Mesodermal cell (in vitro differentiated cells): ENCODE measurements around the gene ATXN7L1.

Experiments
- H3K27ac ChIP-seq: 2 replicates; pipeline ENCODE4 v1.7.0; 2013; ENCODE audit warnings: mild to moderate bottlenecking, low read depth, low read length, moderate library complexity; ENCODE audit not compliant: severe bottlenecking
- H3K36me3 ChIP-seq: 2 replicates; pipeline ENCODE4 v1.7.1; 2013; ENCODE audit warnings: mild to moderate bottlenecking, low read length, moderate library complexity; ENCODE audit not compliant: control insufficient read depth, insufficient read depth
- H3K4me1 ChIP-seq: one replicate; pipeline ENCODE4 v1.7.1; 2013; ENCODE audit warnings: mild to moderate bottlenecking, low read length; ENCODE audit not compliant: insufficient read depth, control insufficient read depth, poor library complexity, severe bottlenecking
- H3K4me3 ChIP-seq: 2 replicates; pipeline ENCODE4 v1.7.0; 2013; ENCODE audit warnings: low read length, control low read depth, mild to moderate bottlenecking; ENCODE audit not compliant: insufficient read depth, poor library complexity, severe bottlenecking; ENCODE audit errors: extremely low read depth
- H3K9me3 ChIP-seq: 2 replicates; pipeline ENCODE4 v1.7.1; 2013; ENCODE audit warnings: mild to moderate bottlenecking, low read length, moderate library complexity; ENCODE audit not compliant: control insufficient read depth
- WGBS, 2 experiments: methylation state at CpG; one replicate each; pipeline ENCODE4 v1.1.5; 2013; ENCODE audit warnings: missing lambda C conversion rate in 2 of 2; ENCODE audit not compliant: insufficient coverage in 2 of 2; 5-methylcytosine and 5-hydroxymethylcytosine counted together

The ATXN7L1 gene

DNA sequence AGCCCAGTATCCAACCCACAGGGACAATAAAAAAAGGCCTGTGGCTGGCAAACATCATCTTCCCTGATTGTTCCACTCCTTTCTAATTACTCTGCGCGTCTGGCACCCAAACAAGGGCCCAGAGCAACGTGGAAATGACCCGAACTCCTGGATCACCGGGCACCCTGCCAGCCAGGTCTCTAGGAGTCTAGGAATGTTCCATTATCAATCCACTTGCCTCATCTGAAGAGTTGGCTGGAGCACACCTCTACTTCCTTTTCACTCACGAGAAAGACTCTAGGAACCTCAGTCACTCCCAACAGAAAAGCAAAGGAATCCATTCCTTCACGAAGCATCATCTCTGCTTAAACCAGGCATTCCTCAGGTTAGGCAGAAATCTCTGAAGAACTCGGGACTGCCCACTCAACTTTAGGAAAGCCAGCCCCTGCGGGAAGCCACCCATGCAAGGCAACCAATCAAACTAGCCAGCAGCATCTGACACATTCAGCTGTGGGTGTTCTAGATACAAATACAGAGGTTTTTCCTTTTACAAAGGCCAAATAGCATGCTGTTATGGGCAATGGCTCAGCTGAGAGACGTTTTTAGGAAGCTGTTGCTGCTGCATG lies 37.7 kb downstream of the ATXN7L1 start:
- H3K27ac ChIP-seq, result peak overlapping the region; percentile 49
- H3K36me3 ChIP-seq, result peaks cover 9% of the 10 kb centered on the region
- H3K4me1 ChIP-seq, result peaks cover 10% of the 10 kb centered on the region
- WGBS, 2 experiments, result 59 to 82% methylated on average over 8 to 10 of the region's 10 CpGs
- H3K9me3 ChIP-seq, result no peaks in the 10 kb centered on the region
- no peak overlapping the region for H3K4me3 ChIP-seq

DNA sequence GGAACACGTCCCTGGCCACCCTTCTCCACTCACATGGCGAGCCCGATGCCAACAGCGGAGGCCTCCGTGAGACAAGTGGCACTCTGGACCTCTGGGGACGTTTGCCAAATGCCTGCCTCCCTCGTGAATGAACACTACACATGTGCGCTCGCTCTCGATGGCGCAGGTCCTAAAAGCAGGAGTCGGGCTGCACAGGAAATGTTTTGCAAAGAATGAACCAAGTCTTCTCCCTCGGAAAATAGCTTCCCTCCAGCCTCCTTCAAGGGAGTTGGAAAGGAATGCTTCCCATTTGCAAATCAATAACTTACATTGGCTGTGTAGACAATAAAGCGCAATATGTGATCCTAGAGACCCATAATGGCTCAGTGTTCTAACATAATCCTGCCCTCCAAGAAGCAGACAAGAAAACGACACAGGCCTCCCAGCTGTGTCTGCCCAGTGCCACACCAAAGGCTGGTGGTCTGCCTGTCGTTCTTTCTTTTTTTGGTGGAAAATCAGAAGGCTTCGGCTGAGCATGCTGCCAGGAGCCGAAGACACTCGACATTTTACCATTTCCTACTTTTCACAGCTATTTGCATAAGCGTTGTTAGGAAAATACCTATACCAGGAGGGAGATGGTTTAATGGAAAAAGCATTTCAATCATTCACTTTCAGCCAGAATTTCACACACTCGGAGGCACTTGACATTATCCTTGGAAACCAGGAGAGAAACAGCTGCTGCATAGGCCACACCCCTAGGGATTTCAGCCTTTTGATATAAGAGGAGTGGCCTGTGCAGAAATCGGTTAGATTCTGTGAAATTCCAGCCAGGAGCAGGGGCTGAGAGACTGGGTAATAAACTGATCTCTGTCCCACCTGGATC lies 38.4 kb downstream of the ATXN7L1 start:
- Histone ChIP-seq H3K36me3 (peaks cover 6% of the 10 kb centered on the region), H3K4me1 (peaks cover 12% of the 10 kb centered on the region), H3K27ac (peak overlapping the region; percentile 49), H3K9me3 (no peaks in the 10 kb centered on the region), H3K4me3 (no peak overlapping the region)
- 60 to 74% methylated on average over 15 of the region's 22 CpGs for WGBS, 2 experiments

- peaks cover 38% of the 10 kb centered on the region for H3K4me1 ChIP-seq
- H3K4me3 ChIP-seq, result no peak overlapping the region
- H3K36me3 ChIP-seq, result no peaks in the 10 kb centered on the region
- no peak overlapping the region for H3K27ac ChIP-seq
- WGBS, 2 experiments, result 100% methylated on average over 4 of the region's 4 CpGs; no CpG with 5 or more reads in 1 of the 2 experiments
- H3K9me3 ChIP-seq, result no peaks in the 10 kb centered on the region
Measured at GRCh38 chr7:105835441-105835840, 41.0 kb downstream of the ATXN7L1 start.

DNA sequence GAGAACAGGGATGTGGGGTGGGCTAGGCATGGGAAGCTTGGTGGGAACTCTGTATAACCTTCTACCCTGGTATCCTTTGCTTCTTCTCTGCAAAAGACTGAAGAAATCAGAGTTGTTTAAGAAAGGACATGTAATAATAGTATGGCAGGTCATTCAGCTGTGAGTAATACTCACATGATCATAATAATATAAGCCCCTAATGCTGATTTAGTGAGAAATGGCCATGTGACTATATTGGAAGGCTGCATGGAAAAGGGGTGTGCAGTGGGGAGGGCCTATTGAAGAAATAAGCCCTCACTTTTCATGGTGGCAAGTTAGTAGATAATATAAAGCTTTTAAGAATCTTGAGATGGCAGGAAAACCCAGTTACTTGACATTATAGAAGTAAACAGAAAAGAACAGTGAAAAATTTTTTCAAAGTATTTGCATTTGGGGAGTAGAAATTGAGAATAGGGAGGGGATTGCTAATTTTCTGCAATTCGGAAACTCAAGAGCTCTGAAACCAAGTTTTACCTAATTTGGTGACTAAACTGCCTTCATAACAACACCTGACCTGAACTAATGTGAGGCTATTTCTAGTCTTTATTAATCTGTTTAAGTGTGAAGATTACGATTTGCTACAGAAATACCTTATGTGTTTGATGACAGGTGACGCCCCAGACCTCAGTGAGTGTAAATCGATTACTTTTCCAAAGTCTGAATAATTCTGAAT lies 44.4 kb downstream of the ATXN7L1 start:
- peaks cover 7% of the 10 kb centered on the region for H3K36me3 ChIP-seq
- H3K9me3 ChIP-seq, result no peaks in the 10 kb centered on the region
- WGBS, 2 experiments, result 94 to 100% methylated on average over 2 of the region's 4 CpGs
- no peak overlapping the region for H3K4me3 ChIP-seq
- no peak overlapping the region for H3K27ac ChIP-seq
- peaks cover 38% of the 10 kb centered on the region for H3K4me1 ChIP-seq

- Histone ChIP-seq H3K4me1 (peaks cover 38% of the 10 kb centered on the region), H3K36me3 (peaks cover 7% of the 10 kb centered on the region), H3K27ac (peak overlapping the region; percentile 97), H3K4me3 (no peak overlapping the region), H3K9me3 (no peaks in the 10 kb centered on the region)
- WGBS, 2 experiments, result 100% methylated on average over 1 of the region's 3 CpGs; no CpG with 5 or more reads in 1 of the 2 experiments
Measured at GRCh38 chr7:105831302-105831620, 45.1 kb downstream of the ATXN7L1 start.

- Histone ChIP-seq H3K4me1 (peaks cover 41% of the 10 kb centered on the region), H3K36me3 (peaks cover 7% of the 10 kb centered on the region), H3K9me3 (no peaks in the 10 kb centered on the region), H3K27ac (peak overlapping the region; percentile 97), H3K4me3 (no peak overlapping the region)
- WGBS, 2 experiments, result 67 to 100% methylated on average over 1 to 3 of the region's 6 CpGs
Measured at GRCh38 chr7:105830405-105831301, 45.7 kb downstream of the ATXN7L1 start.

GRCh38 chr7:105829681-105830322 lies 46.6 kb downstream of the ATXN7L1 start:
- Histone ChIP-seq H3K9me3 (no peaks in the 10 kb centered on the region), H3K4me1 (peaks cover 41% of the 10 kb centered on the region), H3K4me3 (no peak overlapping the region), H3K36me3 (peaks cover 7% of the 10 kb centered on the region), H3K27ac (peak overlapping the region; percentile 97)
- WGBS, 2 experiments, result 63 to 71% methylated on average over 2 to 4 of the region's 5 CpGs

GRCh38 chr7:105828141-105828540 lies 48.3 kb downstream of the ATXN7L1 start:
- Histone ChIP-seq H3K27ac (no peak overlapping the region), H3K36me3 (peaks cover 7% of the 10 kb centered on the region), H3K4me1 (peaks cover 40% of the 10 kb centered on the region), H3K9me3 (no peaks in the 10 kb centered on the region), H3K4me3 (no peak overlapping the region)
- WGBS, 2 experiments, result 87 to 88% methylated on average over 2 of the region's 2 CpGs

GRCh38 chr7:105827151-105827875 lies 49.1 kb downstream of the ATXN7L1 start:
- WGBS, 2 experiments, result 95 to 97% methylated on average over 3 to 6 of the region's 7 CpGs
- Histone ChIP-seq H3K4me1 (peaks cover 32% of the 10 kb centered on the region), H3K36me3 (peaks cover 7% of the 10 kb centered on the region), H3K9me3 (no peaks in the 10 kb centered on the region), H3K27ac (no peak overlapping the region), H3K4me3 (no peak overlapping the region)
